WTC11 (cell line): ENCODE measurements around the gene RSRC1.

Experiments
- ZNF423 ChIP-seq: fragments of 250-450 bp; sonication (Bioruptor Pico); IDR thresholded peaks from 2 replicates; pipeline ENCODE4 v2.1.2; 2022; ENCODE audit warnings: mild to moderate bottlenecking, moderate library complexity
- TF ChIP-seq, protein P1 (sequence below): sonication (generic); formaldehyde crosslinking; IDR thresholded peaks from 2 replicates; pipeline ENCODE4 v1.8.0; 2022; ENCODE audit warnings: missing genetic modification reagents

DNA sequence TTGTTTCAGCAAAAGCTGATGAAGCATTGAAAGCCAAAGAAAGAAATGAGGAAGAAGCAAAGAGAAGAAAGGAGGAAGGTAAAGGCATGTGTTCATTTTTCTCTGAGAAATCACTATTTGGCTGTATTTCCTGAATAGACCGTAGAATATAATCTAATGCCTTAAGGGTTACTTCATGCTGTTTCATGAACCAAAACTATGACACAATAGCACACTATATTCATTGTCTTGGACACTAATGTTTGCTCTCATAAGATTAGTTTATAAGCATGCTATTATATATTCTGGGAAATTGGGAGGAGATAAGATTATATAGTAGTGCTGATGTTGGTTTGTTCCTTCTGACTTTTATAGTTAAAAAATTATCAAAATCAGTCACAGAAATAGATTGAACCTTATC, 351.0 kb downstream of the RSRC1 start:
- TF ChIP-seq, protein P1, sequence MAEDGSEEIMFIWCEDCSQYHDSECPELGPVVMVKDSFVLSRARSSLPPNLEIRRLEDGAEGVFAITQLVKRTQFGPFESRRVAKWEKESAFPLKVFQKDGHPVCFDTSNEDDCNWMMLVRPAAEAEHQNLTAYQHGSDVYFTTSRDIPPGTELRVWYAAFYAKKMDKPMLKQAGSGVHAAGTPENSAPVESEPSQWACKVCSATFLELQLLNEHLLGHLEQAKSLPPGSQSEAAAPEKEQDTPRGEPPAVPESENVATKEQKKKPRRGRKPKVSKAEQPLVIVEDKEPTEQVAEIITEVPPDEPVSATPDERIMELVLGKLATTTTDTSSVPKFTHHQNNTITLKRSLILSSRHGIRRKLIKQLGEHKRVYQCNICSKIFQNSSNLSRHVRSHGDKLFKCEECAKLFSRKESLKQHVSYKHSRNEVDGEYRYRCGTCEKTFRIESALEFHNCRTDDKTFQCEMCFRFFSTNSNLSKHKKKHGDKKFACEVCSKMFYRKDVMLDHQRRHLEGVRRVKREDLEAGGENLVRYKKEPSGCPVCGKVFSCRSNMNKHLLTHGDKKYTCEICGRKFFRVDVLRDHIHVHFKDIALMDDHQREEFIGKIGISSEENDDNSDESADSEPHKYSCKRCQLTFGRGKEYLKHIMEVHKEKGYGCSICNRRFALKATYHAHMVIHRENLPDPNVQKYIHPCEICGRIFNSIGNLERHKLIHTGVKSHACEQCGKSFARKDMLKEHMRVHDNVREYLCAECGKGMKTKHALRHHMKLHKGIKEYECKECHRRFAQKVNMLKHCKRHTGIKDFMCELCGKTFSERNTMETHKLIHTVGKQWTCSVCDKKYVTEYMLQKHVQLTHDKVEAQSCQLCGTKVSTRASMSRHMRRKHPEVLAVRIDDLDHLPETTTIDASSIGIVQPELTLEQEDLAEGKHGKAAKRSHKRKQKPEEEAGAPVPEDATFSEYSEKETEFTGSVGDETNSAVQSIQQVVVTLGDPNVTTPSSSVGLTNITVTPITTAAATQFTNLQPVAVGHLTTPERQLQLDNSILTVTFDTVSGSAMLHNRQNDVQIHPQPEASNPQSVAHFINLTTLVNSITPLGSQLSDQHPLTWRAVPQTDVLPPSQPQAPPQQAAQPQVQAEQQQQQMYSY = no peak
- TF ChIP-seq ZNF423 (CRISPR knock-in tag) = no peak
